HG03175 (cell line): Measurements from ENCODE around the gene G6PC3.
A peak's percentile ranks its signal among the peaks of the same experiment; 100 is the strongest.
"Not testable (repeated sequence)": the region's sequence is repeated elsewhere in the genome, so short reads cannot be mapped to it uniquely, and the experiment has no call there.

Source experiments
- ATAC-seq: cut with Tn5 transposase; IDR thresholded peaks from one replicate; pipeline ENCODE4 v1.9.1; 2021; ENCODE audit warnings: mild to moderate bottlenecking, moderate library complexity; ENCODE audit not compliant: unreplicated experiment

Gene G6PC3

DNA sequence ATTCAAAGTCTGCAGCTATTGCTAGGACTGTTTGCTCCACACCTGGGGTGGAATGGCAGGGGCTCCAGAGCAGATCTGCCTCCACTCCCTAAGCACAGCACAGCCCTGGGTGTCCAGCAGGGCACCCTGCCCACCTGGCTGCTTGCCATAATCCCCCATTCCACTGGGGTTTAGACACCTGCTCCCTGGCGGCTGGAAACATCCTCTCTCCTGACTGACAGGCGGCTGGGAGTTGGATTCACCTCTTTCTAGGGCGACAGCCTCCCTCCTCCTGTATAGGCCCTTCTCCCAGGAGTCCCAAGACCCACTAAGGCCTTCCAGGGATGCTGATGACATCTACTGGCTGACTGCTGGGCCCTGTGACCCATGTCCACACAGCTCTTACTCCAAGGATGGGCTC, 34.9 kb downstream of the G6PC3 start:
- no peak for ATAC-seq

DNA sequence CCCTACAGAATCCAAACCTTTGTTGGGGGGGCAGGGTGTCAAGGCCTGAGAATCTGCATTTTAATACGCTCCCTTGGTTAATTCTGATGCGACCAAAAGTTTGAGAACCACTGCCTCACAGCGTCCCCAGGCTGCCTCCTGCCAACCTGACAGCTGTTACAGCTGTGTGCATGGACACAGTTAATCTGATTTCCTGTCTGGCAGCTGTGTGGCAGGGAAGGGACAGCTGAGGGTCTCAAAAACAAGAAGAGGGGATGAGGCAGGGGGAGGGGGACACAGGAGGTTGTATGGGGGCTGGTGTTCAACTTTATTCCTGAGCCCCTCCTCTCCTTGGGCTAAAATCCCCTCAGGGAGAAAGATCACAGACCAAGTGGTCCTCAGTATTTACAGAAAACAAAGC, 35.4 kb downstream of the G6PC3 start:
- no peak for ATAC-seq

DNA sequence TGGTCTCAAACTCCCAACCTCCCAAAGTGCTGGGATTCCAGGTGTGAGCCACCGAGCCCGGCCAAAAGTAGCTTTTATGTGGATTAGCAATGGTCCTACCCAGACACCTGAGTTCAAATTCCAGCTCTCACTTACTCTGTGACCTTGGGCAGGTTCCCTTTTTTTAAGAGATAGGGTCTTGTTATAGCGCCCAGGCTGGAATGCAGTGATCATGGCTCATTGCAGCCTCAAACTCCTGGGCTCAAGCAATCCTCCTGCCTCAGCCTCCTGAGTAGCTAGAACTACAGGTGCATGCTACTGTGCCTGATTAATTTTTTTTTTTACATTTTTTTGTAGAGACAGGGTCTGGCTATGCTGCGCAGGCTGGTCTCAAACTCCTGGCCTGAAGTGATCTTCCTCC, 36.3 kb downstream of the G6PC3 start:
- ATAC-seq: no peak

GRCh38 chr17:44108440-44109311, 38.1 kb downstream of the G6PC3 start:
- no peak for ATAC-seq

GRCh38 chr17:44109312-44109630, 38.7 kb downstream of the G6PC3 start:
- ATAC-seq: no peak

- ATAC-seq: no peak
These were observed 39.6 kb downstream of the G6PC3 start for GRCh38 chr17:44110011-44110686.

GRCh38 chr17:44110823-44111633, 40.5 kb downstream of the G6PC3 start:
- peak; percentile 63 for ATAC-seq

- no peak for ATAC-seq
These were observed 41.2 kb downstream of the G6PC3 start for GRCh38 chr17:44111777-44112176.

DNA sequence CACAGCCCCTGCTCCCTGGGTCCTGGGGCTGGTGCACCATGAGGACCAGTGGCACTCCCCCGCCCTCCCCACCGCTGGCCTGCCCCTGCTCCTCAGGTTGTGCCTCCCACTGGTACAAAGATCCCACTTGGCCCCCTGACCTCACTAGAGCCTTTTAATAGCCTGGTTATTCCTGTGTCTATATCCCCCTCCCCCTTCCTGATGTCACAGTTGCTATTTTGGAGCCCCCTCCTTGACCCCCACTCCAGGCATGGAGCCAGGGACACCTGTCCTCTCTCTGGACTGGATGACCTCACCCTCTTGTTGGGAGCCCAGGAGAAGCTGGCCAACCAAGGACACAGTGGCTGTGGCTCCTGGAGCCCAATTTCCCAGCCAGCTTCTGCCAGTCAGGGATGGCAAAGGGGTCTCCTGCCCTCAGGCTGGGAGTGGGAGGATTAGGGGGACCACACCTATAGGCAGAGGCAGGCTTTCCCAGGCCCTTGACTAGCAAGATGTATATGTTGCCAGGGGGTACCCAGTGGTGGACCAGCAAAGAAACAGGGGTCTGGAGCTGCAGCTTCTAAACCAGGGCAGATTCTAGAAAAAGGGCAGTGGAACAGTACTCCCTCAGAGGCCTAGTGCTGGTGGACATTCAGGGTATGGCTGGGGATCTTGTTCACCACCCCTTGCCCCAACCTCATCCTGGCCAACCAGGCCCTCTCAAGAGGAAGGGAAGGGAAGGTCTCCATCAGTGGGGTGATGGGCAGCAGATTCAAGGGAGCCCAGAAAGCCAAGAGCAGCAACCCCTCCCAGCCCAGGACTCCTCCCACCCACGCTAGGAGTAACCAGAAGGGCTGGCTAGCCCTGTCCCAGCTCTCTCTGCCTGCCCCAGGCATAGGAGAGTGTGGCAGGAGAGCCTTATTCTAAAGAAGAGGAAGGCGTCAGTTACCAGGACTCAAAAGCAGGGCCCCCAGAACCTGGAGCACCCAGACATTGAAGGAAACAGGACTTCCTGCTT, 42.0 kb downstream of the G6PC3 start:
- no peak for ATAC-seq

GRCh38 chr17:44113382-44113781, 42.8 kb downstream of the G6PC3 start:
- no peak for ATAC-seq

DNA sequence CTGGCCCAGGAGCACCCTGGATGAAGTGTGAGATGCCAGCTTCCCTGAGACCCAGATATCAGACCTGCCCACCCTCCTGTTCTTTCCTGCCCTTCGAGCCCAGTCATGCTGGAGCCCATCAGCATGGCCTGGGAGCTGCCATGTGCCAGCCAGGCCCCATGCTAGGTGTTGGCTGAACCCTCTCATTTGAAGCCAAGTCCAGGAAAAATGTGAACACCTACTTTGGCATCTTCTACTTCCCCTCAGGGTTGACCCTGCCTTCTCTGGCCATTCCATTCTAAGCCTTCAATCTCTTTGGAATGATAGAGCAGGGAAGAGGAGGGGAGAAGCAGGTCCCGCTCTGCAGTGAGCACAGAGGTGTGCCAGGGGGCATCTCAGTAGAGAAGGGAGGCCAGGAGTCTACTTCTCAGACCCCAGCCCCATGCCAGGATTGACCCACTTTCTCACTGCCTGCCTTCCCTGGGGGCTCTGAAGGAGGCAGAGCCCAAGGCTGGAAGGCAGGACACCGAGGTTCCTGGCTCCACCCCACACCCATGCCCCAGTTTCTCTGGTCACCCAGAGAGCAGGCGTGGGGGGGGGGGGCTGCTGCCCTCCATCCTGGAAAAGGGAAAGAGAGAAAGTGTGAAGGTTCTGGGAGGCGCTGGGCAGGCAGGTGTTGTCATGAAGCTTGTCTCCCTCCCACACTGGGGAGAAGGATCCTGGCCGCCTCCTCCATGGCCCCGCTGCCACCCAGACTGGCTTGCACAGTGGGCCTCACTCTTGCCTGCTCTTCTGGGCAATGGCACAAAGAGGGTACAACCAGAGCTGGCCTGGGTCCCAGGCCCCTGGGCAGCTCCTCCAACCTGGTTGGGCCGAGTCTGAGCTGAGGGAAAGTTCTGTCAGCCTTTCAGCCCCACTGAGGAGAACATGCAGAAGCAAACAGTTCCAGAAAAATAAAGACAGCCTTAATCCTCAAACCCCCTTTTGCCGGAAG, 43.6 kb downstream of the G6PC3 start:
- no peak for ATAC-seq

- ATAC-seq: no peak
These were observed 45.3 kb downstream of the G6PC3 start for GRCh38 chr17:44115585-44116415.

- ATAC-seq: no peak
These were observed 46.8 kb downstream of the G6PC3 start for GRCh38 chr17:44117351-44117750.

- ATAC-seq: no peak
These were observed 48.0 kb downstream of the G6PC3 start for GRCh38 chr17:44118427-44119050.

- no peak for ATAC-seq
These were observed 48.5 kb downstream of the G6PC3 start for GRCh38 chr17:44119062-44119461.

DNA sequence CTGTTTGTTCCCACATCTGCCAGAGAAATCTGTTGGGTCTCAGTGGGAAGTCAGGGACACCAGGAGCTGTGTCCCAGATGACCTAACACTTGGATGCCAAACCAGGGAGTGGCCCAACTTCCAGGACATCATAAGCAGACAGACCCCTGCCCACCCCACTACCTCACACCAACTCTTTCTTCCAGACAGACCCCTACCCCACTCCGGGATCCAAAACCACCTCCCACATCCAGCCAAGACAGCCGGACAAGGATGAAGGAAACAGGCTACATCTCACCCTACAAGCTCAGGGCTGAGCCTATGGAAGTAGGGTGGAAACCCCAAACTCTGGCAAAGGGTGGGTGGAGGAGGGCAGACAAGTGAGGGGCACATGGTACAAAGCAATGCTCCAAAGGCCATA, 49.3 kb downstream of the G6PC3 start:
- no peak for ATAC-seq

DNA sequence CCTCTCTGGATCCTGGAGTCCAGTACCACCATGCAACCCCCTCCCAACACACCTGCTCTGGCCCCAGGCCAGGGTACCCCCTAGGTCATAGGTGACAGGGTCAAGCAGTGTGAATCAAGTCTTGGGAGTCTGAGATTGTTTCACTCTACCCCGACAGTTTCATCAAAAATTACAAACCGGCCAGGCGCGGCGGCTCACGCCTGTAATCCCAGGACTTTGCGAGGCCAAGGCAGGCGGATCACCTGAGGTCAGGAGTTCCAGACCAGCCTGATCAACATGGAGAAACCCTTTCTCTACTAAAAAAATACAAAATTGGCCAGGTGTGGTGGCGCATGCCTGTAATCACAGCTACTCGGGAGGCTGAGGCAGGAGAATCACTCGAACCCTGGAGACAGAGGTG, 49.7 kb downstream of the G6PC3 start:
- not testable (repeated sequence) for ATAC-seq
